ENCODE results near the gene MMP7.

The MMP7 gene

GRCh38 chr11:102559839-102560238 lies 29.3 kb upstream of the MMP7 start:
- TF ChIP-seq CTCF (IDR thresholded peaks at IDR 0.05; ENCODE audit: borderline replicate concordance, control extremely low read depth, extremely low read depth, insufficient read depth, missing control alignments) = no peak
- peak; percentile 22 for DNase-seq (ENCODE audit: low spot score)
- in situ Hi-C loops (cut with MboI; ENCODE audit: low sequenced_read_pairs, unreplicated experiment) = no loop called here

- no peak for DNase-seq (ENCODE audit: low spot score)
- in situ Hi-C loops (cut with MboI; ENCODE audit: low sequenced_read_pairs, unreplicated experiment) = no loop called here
- TF ChIP-seq CTCF (IDR thresholded peaks at IDR 0.05; ENCODE audit: borderline replicate concordance, control extremely low read depth, extremely low read depth, insufficient read depth, missing control alignments) = no peak
These were observed 24.5 kb upstream of the MMP7 start for GRCh38 chr11:102555091-102555490.

GRCh38 chr11:102553835-102554282 lies 23.3 kb upstream of the MMP7 start:
- DNase-seq (ENCODE audit: low spot score) = no peak
- TF ChIP-seq CTCF (IDR thresholded peaks at IDR 0.05; ENCODE audit: borderline replicate concordance, control extremely low read depth, extremely low read depth, insufficient read depth, missing control alignments) = no peak
- in situ Hi-C loops (cut with MboI; ENCODE audit: low sequenced_read_pairs, unreplicated experiment) = loop anchor here (5.0 kb wide), 1 partner anchor 53 kb away; no protein-coding TSS in a partner anchor

- in situ Hi-C loops (cut with MboI; ENCODE audit: low sequenced_read_pairs, unreplicated experiment) = loop anchor here (5.0 kb wide), 1 partner anchor 55 kb away; no protein-coding TSS in a partner anchor
- DNase-seq (ENCODE audit: low spot score) = no peak
- no peak for TF ChIP-seq CTCF (IDR thresholded peaks at IDR 0.05; ENCODE audit: borderline replicate concordance, control extremely low read depth, extremely low read depth, insufficient read depth, missing control alignments)
These were observed 22.1 kb upstream of the MMP7 start for GRCh38 chr11:102552447-102553194.

- in situ Hi-C loops (cut with MboI; ENCODE audit: low sequenced_read_pairs, unreplicated experiment) = loop anchor here (5.0 kb wide), 1 partner anchor 55 kb away; no protein-coding TSS in a partner anchor
- no peak for TF ChIP-seq CTCF (IDR thresholded peaks at IDR 0.05; ENCODE audit: borderline replicate concordance, control extremely low read depth, extremely low read depth, insufficient read depth, missing control alignments)
- DNase-seq (ENCODE audit: low spot score) = no peak
These were observed 21.5 kb upstream of the MMP7 start for GRCh38 chr11:102552020-102552419.

- TF ChIP-seq CTCF (IDR thresholded peaks at IDR 0.05; ENCODE audit: borderline replicate concordance, control extremely low read depth, extremely low read depth, insufficient read depth, missing control alignments) = no peak
- in situ Hi-C loops (cut with MboI; ENCODE audit: low sequenced_read_pairs, unreplicated experiment) = loop anchor here (5.0 kb wide), 1 partner anchor 56 kb away; no protein-coding TSS in a partner anchor
- no peak for DNase-seq (ENCODE audit: low spot score)
These were observed 20.7 kb upstream of the MMP7 start for GRCh38 chr11:102551169-102551781.

Measured in GM13976 (cell line).